Measurements from ENCODE around the gene SNX10.

DNA sequence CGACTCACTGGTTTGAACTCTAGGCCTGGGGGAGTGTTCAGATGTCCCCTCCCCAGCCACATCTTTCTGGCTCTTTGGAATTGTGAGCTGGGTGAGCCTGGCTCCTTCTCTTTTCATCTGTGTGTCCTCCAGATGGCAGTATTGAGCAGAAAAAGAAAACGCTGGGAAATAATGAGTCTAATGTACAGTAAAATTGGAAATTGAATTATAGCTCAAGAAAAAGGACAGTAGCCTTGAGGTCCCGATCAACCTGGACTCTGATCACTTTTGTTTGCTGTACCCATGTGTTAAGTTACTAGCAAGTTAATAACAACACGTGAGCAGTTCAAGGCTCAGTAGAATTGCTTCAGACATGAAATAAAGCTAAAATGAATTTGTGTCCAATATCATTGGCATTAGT is 77.9 kb downstream of the SNX10 start:
- TF ChIP-seq CTCF (IDR thresholded peaks at IDR 0.05) (peak in 5 of 7 experiments; percentile 50 to 79 (median 77)), POLR2A (IDR thresholded peaks at IDR 0.05) (no peak), EP300 (IDR thresholded peaks at IDR 0.05) (no peak)
